K562 (cell line): ENCODE data around the gene LRRTM2. TPM values are rescaled to one million over a fixed set of nuclear protein-coding genes. Genes with fewer than 3 reads are reported as not detected.

ENCODE experiments used
- ATAC-seq: fragments of 200-7000 bp; cut with Tn5 transposase; 3 replicates; pipeline ENCODE4 v1.9.1; 2020; ENCODE audit warnings: moderate library complexity
- BruUV-seq: library from RNA; stranded (reverse); fragments of 400-500 nt; replicated peaks from 2 replicates; lab custom pipeline; 2021; lab: Mats Ljungman, UMichigan
- CTCF ChIA-PET: fragments of 300-600 bp; formaldehyde crosslinking; extraction: SDS; loops from one replicate; lab custom pipeline; 2021; ENCODE audit warnings: low intra/inter-chr PET ratio; lab: Yijun Ruan, JAX
- POLR2A ChIA-PET: fragments of 300-600, 350-650 bp; sonication (Branson Sonifier 250); formaldehyde crosslinking; extraction: SDS; loops from one replicate; lab custom pipeline; 2021; ENCODE audit warnings: antibody characterized with exemption, inconsistent platforms; lab: Yijun Ruan, JAX
- DNase-seq, 4 experiments: peaks; one replicate each; pipeline versions ENCODE4 v3.0.0 to v3.0.0-alpha.2; 2011 to 2018; ENCODE audit warnings: low spot score in 3 of 4, mixed read lengths in 3 of 4; ENCODE audit errors: extremely low read depth in 1 of 4
- FAIRE-seq: peaks from 2 replicates; lab custom pipeline; 2011; peaks lifted over from hg19 to GRCh38; lab: Jason Lieb, UNC
- H2AFZ ChIP-seq: 2 replicates; pipeline ENCODE4 v1.6.0; 2011; ENCODE audit warnings: low read depth, low read length, control low read depth, inconsistent platforms
- H3K27ac ChIP-seq: fragments of 200-600 bp; 3 replicates; pipeline ENCODE4 v1.8.0; 2011; ENCODE audit warnings: low read depth, mild to moderate bottlenecking, control low read depth, inconsistent platforms, low read length, moderate library complexity, mixed read lengths; ENCODE audit errors: extremely low read depth
- H3K27me3 ChIP-seq, 2 experiments: fragments of 300-600 bp in 1 of 2; 2 replicates in 1 of 2; 3 replicates in 1 of 2; pipeline versions ENCODE4 v1.6.0 to v1.8.0; 2011; ENCODE audit warnings: inconsistent platforms in 2 of 2, low read length in 2 of 2, mild to moderate bottlenecking in 1 of 2, mixed read lengths in 1 of 2, moderate library complexity in 1 of 2; ENCODE audit not compliant: control insufficient read depth in 2 of 2, insufficient read depth in 2 of 2
- H3K36me3 ChIP-seq: fragments of 300-600 bp; 3 replicates; pipeline ENCODE4 v1.8.0; 2011; ENCODE audit warnings: mild to moderate bottlenecking, low read length, inconsistent platforms; ENCODE audit not compliant: control insufficient read depth, insufficient read depth
- H3K4me1 ChIP-seq, 2 experiments: fragments of 200-600 bp in 1 of 2; replicated peaks in 1 of 2; 2 replicates in 1 of 2; 3 replicates in 1 of 2; pipeline versions ENCODE4 v1.5.1 to v1.8.0; 2011; ENCODE audit warnings: inconsistent platforms in 2 of 2, low read length in 2 of 2, mild to moderate bottlenecking in 1 of 2, mixed read lengths in 1 of 2, moderate library complexity in 1 of 2; ENCODE audit not compliant: control insufficient read depth in 2 of 2, insufficient read depth in 2 of 2
- H3K4me2 ChIP-seq: 2 replicates; pipeline ENCODE4 v1.6.1; 2011; ENCODE audit warnings: low read length, control low read depth, inconsistent platforms, mixed read lengths; ENCODE audit not compliant: insufficient read depth
- H3K4me3 ChIP-seq: fragments of 200-600 bp; sonication (generic), shearing (Covaris generic); 2 replicates; pipeline ENCODE4 v1.5.1; 2016; ENCODE audit warnings: control low read depth, inconsistent platforms
- H3K79me2 ChIP-seq: fragments of 200-600 bp; 3 replicates; pipeline ENCODE4 v1.8.0; 2011; ENCODE audit warnings: low read length, inconsistent platforms; ENCODE audit not compliant: control insufficient read depth, insufficient read depth
- H3K9ac ChIP-seq, 2 experiments: 2 replicates each; pipeline versions ENCODE4 v1.6.0 to v1.6.1; 2011; ENCODE audit warnings: low read depth in 2 of 2, low read length in 2 of 2, control low read depth in 1 of 2, inconsistent platforms in 1 of 2, mild to moderate bottlenecking in 1 of 2, mixed read lengths in 1 of 2; ENCODE audit not compliant: insufficient read depth in 1 of 2
- H3K9me1 ChIP-seq: one replicate; pipeline ENCODE4 v1.6.0; 2011; ENCODE audit warnings: inconsistent platforms, mild to moderate bottlenecking, low read length, moderate library complexity; ENCODE audit not compliant: control insufficient read depth, insufficient read depth
- H3K9me3 ChIP-seq: replicated peaks from 2 replicates; pipeline ENCODE4 v1.5.1; 2011; ENCODE audit warnings: low read depth, low read length, inconsistent platforms; ENCODE audit not compliant: control insufficient read depth, insufficient read depth
- H4K20me1 ChIP-seq: replicated peaks from 2 replicates; pipeline ENCODE4 v1.6.1; 2011; ENCODE audit warnings: low read length, inconsistent platforms, mixed read lengths; ENCODE audit not compliant: control insufficient read depth, insufficient read depth
- ELF2 ChIP-seq: fragments of 250-450 bp; sonication (Bioruptor Pico); IDR thresholded peaks from 2 replicates; pipeline ENCODE4 v1.5.0; 2021; ENCODE audit warnings: mild to moderate bottlenecking
- ILK ChIP-seq: fragments of 450-650 bp; IDR thresholded peaks from 2 replicates; pipeline ENCODE4 v1.6.1; 2016; ENCODE audit warnings: missing genetic modification characterization, low read depth, mild to moderate bottlenecking, missing compliant biosample characterization, moderate library complexity, borderline replicate concordance
- MAFG ChIP-seq: fragments of 450-650 bp; conservative IDR thresholded peaks from 2 replicates; pipeline ENCODE4 v1.6.1; 2016; ENCODE audit warnings: missing genetic modification characterization, missing compliant biosample characterization
- MTA3 ChIP-seq: fragments of 450-650 bp; formaldehyde crosslinking; IDR thresholded peaks from 2 replicates; pipeline ENCODE4 v1.6.1; 2017; ENCODE audit warnings: mild to moderate bottlenecking, borderline replicate concordance
- POU5F1 ChIP-seq: fragments of 150-350 bp; IDR thresholded peaks from 2 replicates; pipeline ENCODE4 v1.6.1; 2014; ENCODE audit warnings: borderline replicate concordance, low read length, low read depth, mild to moderate bottlenecking; ENCODE audit not compliant: partially characterized antibody
- SMARCB1 ChIP-seq: IDR thresholded peaks from 2 replicates; pipeline ENCODE4 v1.6.1; 2011; ENCODE audit warnings: improper control_type of control experiment, low read depth; ENCODE audit not compliant: insufficient read length
- ZNF408 ChIP-seq: fragments of 250-450 bp; sonication (Bioruptor Pico); IDR thresholded peaks from 2 replicates; pipeline ENCODE4 v1.4.0; 2020; ENCODE audit warnings: low read depth, mild to moderate bottlenecking, moderate library complexity
- WGBS: fragments of 100-300 bp; shearing (Covaris generic); methylation state at CpG from one replicate; pipeline ENCODE4 v1.1.6; 2016; ENCODE audit warnings: low coverage, mixed read lengths; ENCODE audit not compliant: insufficient coverage; ENCODE audit errors: missing lambda C conversion rate; 5-methylcytosine and 5-hydroxymethylcytosine counted together
- in situ Hi-C: fragments of 300-500 bp; cut with MboI; formaldehyde crosslinking; loops from 4 replicates; pipeline ENCODE4 v1.15.0; 2018; ENCODE audit warnings: inconsistent platforms, mixed read lengths
- intact Hi-C: fragments of 100-400 bp; cut with micrococcal nuclease; formaldehyde crosslinking; loops from 2 replicates; pipeline ENCODE4 v1.14.2; 2022
- polyA plus RNA-seq, 8 experiments: library from polyadenylated mRNA; depleted of rRNA in 4 of 8; stranded (reverse) in 5 of 8; unstranded in 3 of 8; fragments of >200 nt; fragmentation: Nextera tagmentation in 2 of 8; fragmentation: Illumina TruSeq in 1 of 8; extraction: Ambion mirVana in 2 of 8; extraction: Trizol in 1 of 8; gene quantifications; 2 replicates each; pipeline versions ENCODE4 v1.2.1 to v1.2.3, GENCODE V29; 2011 to 2014; ENCODE audit warnings: inconsistent platforms in 1 of 8, missing spikeins in 1 of 8
- total RNA-seq, 7 experiments: library from RNA; depleted of rRNA in 6 of 7; stranded (reverse); fragments of >200 nt in 6 of 7; fragmentation: Illumina TruSeq in 2 of 7; extraction: Trizol in 2 of 7; gene quantifications; 2 replicates each; pipeline versions ENCODE4 v1.2.1 to v1.2.3, GENCODE V29; 2011 to 2021; ENCODE audit warnings: low replicate concordance in 1 of 7
- TF ChIP-seq, protein P1 (sequence below): fragments of 150-350 bp; IDR thresholded peaks from 2 replicates; pipeline ENCODE4 v1.6.1; 2014; ENCODE audit warnings: low read depth, mild to moderate bottlenecking, low read length, borderline replicate concordance
- TF ChIP-seq, protein P2 (sequence below): fragments of 450-650 bp; formaldehyde crosslinking; IDR thresholded peaks from 2 replicates; pipeline ENCODE4 v1.4.0; 2020; ENCODE audit warnings: mild to moderate bottlenecking, moderate library complexity

LRRTM2 gene
- total and polyA plus RNA-seq, 9 of the 15 experiments (the other 6 are each of a cell fraction or from before 2014, with no cell fraction given) = under 0.01 to 0.07 (median 0.03) TPM; not detected in 4

DNA sequence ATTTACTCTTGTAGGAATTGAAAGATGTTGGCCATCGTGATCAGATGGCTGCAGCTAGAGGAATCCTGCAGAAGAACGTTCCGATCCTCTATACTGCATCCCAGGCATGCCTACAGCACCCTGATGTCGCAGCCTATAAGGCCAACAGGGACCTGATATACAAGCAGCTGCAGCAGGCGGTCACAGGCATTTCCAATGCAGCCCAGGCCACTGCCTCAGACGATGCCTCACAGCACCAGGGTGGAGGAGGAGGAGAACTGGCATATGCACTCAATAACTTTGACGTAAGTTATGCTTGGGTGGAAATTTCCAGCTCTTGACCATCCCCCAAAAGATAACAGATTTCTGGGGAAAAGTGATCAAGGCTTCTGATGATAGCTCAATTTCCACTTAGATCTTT lies 50.6 kb downstream of the LRRTM2 start:
- POLR2A ChIA-PET = interaction anchor here (0.7 to 1.6 kb wide), 3 partner anchors 11 to 168 kb away, joined by 3 to 4 read pairs (median 4); no protein-coding TSS in a partner anchor

More for the DNA sequence above, 50.6 kb downstream of the LRRTM2 start:
- FAIRE-seq (no peak), ATAC-seq (no peak), DNase-seq (no peak)
- CTCF ChIA-PET = interaction anchor here (1.0 kb wide), 1 partner anchor 438 kb away, joined by 5 read pairs; no protein-coding TSS in a partner anchor
- Histone ChIP-seq H3K27me3 (no peaks in the 10 kb centered on the region), H3K4me2 (no peak overlapping the region), H3K27ac (no peak overlapping the region), H2AFZ (no peak overlapping the region), H3K9me1 (no peaks in the 10 kb centered on the region), H3K9ac (no peak overlapping the region), H3K36me3 (peaks cover 35% of the 10 kb centered on the region; the same call in 2 of the 3 replicates), H3K4me3 (no peak overlapping the region), H4K20me1 (no peaks in the 10 kb centered on the region), H3K4me1 (no peaks in the 10 kb centered on the region), H3K79me2 (no peaks in the 10 kb centered on the region), H3K9me3 (no peaks in the 10 kb centered on the region)
- BruUV-seq = no TSS peak
- intact Hi-C loops = no loop called here
- 76% methylated on average over 7 of the region's 7 CpGs for WGBS
- no peak for TF ChIP-seq MTA3
- TF ChIP-seq ILK (tag) = no peak
- no peak for TF ChIP-seq POU5F1
- TF ChIP-seq ELF2 (CRISPR knock-in tag) = no peak
- TF ChIP-seq SMARCB1 = no peak
- no peak for TF ChIP-seq ZNF408 (CRISPR knock-in tag)
- TF ChIP-seq, protein P1, sequence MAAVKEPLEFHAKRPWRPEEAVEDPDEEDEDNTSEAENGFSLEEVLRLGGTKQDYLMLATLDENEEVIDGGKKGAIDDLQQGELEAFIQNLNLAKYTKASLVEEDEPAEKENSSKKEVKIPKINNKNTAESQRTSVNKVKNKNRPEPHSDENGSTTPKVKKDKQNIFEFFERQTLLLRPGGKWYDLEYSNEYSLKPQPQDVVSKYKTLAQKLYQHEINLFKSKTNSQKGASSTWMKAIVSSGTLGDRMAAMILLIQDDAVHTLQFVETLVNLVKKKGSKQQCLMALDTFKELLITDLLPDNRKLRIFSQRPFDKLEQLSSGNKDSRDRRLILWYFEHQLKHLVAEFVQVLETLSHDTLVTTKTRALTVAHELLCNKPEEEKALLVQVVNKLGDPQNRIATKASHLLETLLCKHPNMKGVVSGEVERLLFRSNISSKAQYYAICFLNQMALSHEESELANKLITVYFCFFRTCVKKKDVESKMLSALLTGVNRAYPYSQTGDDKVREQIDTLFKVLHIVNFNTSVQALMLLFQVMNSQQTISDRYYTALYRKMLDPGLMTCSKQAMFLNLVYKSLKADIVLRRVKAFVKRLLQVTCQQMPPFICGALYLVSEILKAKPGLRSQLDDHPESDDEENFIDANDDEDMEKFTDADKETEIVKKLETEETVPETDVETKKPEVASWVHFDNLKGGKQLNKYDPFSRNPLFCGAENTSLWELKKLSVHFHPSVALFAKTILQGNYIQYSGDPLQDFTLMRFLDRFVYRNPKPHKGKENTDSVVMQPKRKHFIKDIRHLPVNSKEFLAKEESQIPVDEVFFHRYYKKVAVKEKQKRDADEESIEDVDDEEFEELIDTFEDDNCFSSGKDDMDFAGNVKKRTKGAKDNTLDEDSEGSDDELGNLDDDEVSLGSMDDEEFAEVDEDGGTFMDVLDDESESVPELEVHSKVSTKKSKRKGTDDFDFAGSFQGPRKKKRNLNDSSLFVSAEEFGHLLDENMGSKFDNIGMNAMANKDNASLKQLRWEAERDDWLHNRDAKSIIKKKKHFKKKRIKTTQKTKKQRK = no peak
- TF ChIP-seq, protein P2, sequence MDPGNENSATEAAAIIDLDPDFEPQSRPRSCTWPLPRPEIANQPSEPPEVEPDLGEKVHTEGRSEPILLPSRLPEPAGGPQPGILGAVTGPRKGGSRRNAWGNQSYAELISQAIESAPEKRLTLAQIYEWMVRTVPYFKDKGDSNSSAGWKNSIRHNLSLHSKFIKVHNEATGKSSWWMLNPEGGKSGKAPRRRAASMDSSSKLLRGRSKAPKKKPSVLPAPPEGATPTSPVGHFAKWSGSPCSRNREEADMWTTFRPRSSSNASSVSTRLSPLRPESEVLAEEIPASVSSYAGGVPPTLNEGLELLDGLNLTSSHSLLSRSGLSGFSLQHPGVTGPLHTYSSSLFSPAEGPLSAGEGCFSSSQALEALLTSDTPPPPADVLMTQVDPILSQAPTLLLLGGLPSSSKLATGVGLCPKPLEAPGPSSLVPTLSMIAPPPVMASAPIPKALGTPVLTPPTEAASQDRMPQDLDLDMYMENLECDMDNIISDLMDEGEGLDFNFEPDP (CRISPR knock-in tag) = no peak
- TF ChIP-seq MAFG (tag) = no peak
- TF ChIP-seq, all 486 proteins: peak for 0
- in situ Hi-C loops = no loop called here
